Thoracic aorta (tissue), 2 donors: ENCODE measurements around the gene AKAP6. TPM values are rescaled to one million over a fixed set of nuclear protein-coding genes. Genes with fewer than 3 reads are reported as not detected.

Experiments used
- ATAC-seq: fragments of 150-250 bp; one replicate; pipeline ENCODE4 v1.8.0; 2017; ENCODE audit warnings: low read depth; ENCODE audit not compliant: insufficient number of reproducible peaks, low FRiP score
- DNase-seq: peaks from one replicate; pipeline ENCODE4 v3.0.0-alpha.2; 2020; ENCODE audit warnings: low spot score
- H3K27ac ChIP-seq, 2 donors: fragments of 200-600 bp; sonication (generic); 1 replicate in 1 of 2; 2 replicates in 1 of 2; pipeline ENCODE4 v1.5.1; 2016; ENCODE audit warnings: mild to moderate bottlenecking in 2 of 2, moderate library complexity in 2 of 2
- H3K27me3 ChIP-seq: fragments of 200-600 bp; sonication (generic); replicated peaks from 2 replicates; pipeline ENCODE4 v1.6.0; 2016; ENCODE audit warnings: mild to moderate bottlenecking; ENCODE audit not compliant: insufficient read depth
- H3K36me3 ChIP-seq: fragments of 200-600 bp; sonication (generic); one replicate; pipeline ENCODE4 v1.5.1; 2016
- H3K4me1 ChIP-seq, 2 donors: fragments of 200-600 bp; sonication (generic); 1 replicate in 1 of 2; 2 replicates in 1 of 2; pipeline versions ENCODE4 v1.5.1 to v1.6.0; 2016; ENCODE audit warnings: low read depth in 2 of 2, mild to moderate bottlenecking in 1 of 2; ENCODE audit not compliant: control insufficient read depth in 1 of 2
- H3K4me3 ChIP-seq: fragments of 200-600 bp; sonication (generic); 2 replicates; pipeline ENCODE4 v1.5.1; 2016; ENCODE audit warnings: mild to moderate bottlenecking
- H3K9me3 ChIP-seq: fragments of 200-600 bp; sonication (generic); 2 replicates; pipeline ENCODE4 v1.5.1; 2016
- CTCF ChIP-seq: fragments of 200-600 bp; sonication (generic); IDR thresholded peaks from one replicate; pipeline ENCODE4 v1.5.1; 2019; ENCODE audit warnings: antibody characterized with exemption
- total RNA-seq, 2 donors: library from RNA; depleted of rRNA; stranded (reverse); fragments of >200 nt; gene quantifications; one replicate each; pipeline versions ENCODE4 v1.1.0 to v1.2.3, GENCODE V29; 2016

AKAP6 gene
- total RNA-seq, 2 donors from 2014 or later = 78.9 to 104 TPM

GRCh38 chr14:32590157-32590556, 261.1 kb downstream of the AKAP6 start:
- Histone ChIP-seq H3K36me3 (no peaks in the 10 kb centered on the region), H3K27me3 (no peaks in the 10 kb centered on the region), H3K4me1 (peaks cover 7 to 23% of the 10 kb centered on the region in 2 donors), H3K27ac (no peak overlapping the region), H3K9me3 (no peaks in the 10 kb centered on the region), H3K4me3 (no peak overlapping the region)
- ATAC-seq (no peak), DNase-seq (no peak)
- TF ChIP-seq CTCF = no peak

GRCh38 chr14:32593290-32593942, 264.3 kb downstream of the AKAP6 start:
- no peaks in the 10 kb centered on the region for H3K9me3 ChIP-seq
- ATAC-seq (no peak), DNase-seq (no peak)
- H3K4me1 ChIP-seq = peaks cover 7 to 28% of the 10 kb centered on the region in 2 donors
- no peaks in the 10 kb centered on the region for H3K27me3 ChIP-seq
- no peak overlapping the region for H3K4me3 ChIP-seq
- no peak for TF ChIP-seq CTCF
- no peak overlapping the region for H3K27ac ChIP-seq
- no peaks in the 10 kb centered on the region for H3K36me3 ChIP-seq

GRCh38 chr14:32594766-32595165, 265.7 kb downstream of the AKAP6 start:
- Histone ChIP-seq H3K36me3 (no peaks in the 10 kb centered on the region), H3K27me3 (no peaks in the 10 kb centered on the region), H3K4me3 (no peak overlapping the region), H3K9me3 (no peaks in the 10 kb centered on the region), H3K4me1 (peaks cover 7 to 28% of the 10 kb centered on the region in 2 donors), H3K27ac (no peak overlapping the region)
- DNase-seq (no peak), ATAC-seq (peak; percentile 30)
- TF ChIP-seq CTCF = no peak

- ATAC-seq (no peak), DNase-seq (no peak)
- no peaks in the 10 kb centered on the region for H3K27me3 ChIP-seq
- no peak overlapping the region for H3K4me3 ChIP-seq
- peaks cover 7 to 28% of the 10 kb centered on the region in 2 donors for H3K4me1 ChIP-seq
- no peaks in the 10 kb centered on the region for H3K9me3 ChIP-seq
- TF ChIP-seq CTCF = no peak
- H3K36me3 ChIP-seq = no peaks in the 10 kb centered on the region
- H3K27ac ChIP-seq = no peak overlapping the region
Observed at GRCh38 chr14:32595497-32595896, 266.4 kb downstream of the AKAP6 start.

- DNase-seq (no peak), ATAC-seq (no peak)
- Histone ChIP-seq H3K4me1 (peaks cover 7 to 32% of the 10 kb centered on the region in 2 donors), H3K27ac (no peak overlapping the region), H3K36me3 (no peaks in the 10 kb centered on the region), H3K27me3 (no peaks in the 10 kb centered on the region), H3K4me3 (no peak overlapping the region), H3K9me3 (no peaks in the 10 kb centered on the region)
- no peak for TF ChIP-seq CTCF
Observed at GRCh38 chr14:32596390-32596789, 267.3 kb downstream of the AKAP6 start.
